ENCODE measurements around the gene MRPS10.
"Not testable (repeated sequence)": the region's sequence is repeated elsewhere in the genome, so short reads cannot be mapped to it uniquely, and the experiment has no call there.

Gene MRPS10

DNA sequence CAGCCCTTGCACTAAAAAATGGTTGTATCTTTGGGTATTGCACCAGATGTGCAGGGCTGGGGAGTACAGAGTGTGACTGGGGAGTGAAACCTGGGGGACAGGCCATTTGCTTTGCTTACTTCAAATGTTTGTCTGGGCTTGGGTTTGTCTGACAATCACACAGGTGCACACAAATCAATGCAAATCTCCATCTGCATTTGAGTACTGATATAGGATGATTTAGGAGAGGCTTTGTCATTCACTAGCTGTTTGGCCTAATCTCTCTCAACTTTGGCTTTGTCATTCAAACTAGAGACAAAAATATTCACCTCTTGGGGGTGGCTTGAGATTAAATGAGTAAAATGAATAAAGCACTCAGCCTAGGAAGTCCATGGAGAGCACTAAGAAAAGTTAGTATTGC lies 40.7 kb downstream of the MRPS10 start:
- DNase-seq = no peak
- ATAC-seq = no peak

DNA sequence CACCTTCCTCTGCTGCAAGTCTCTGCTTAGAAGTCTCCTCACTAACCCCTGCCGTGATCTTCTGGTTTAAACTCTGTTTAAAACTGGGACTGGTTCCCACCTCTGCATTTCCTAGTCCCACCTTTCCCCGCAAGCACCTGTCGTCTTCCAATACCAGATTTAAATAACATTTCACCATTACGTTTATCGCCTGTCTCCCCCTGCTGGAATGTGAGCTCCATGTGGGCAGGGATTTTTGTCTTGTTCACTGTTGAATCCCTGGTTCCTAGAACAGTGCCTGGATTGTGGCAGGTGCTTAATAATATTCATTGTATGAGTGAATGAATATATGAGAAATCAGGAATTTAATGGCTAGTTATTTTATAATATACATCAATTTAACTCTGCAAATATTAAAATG lies 41.8 kb downstream of the MRPS10 start:
- DNase-seq (no peak), ATAC-seq (no peak)

DNA sequence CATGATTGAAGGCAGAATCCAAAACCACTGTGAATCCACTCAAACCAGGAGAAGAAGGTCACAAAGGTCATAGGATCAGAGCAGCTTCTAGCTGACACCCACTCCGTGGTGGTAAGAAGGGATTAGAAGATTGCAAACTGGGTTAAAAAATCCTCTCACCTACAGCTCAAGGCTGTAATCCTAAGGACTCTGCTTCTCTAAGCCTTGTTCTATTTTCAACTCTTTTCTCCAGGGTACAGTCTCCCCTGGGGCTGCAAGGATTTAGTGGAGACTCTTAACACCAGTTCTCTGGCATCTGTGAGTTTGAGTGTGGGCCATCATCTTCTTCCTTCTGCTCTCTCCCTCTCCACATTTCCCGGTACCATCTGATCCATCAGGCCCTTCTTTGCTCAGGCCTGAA lies 44.6 kb downstream of the MRPS10 start, which contains the start of gene GUCA1A:
Gene GUCA1A (plus strand): TSS at position 264 of the 400 bp plus-strand sequence. CDS start 250 bp downstream, outside the sequence.
- no peak for ATAC-seq

DNA sequence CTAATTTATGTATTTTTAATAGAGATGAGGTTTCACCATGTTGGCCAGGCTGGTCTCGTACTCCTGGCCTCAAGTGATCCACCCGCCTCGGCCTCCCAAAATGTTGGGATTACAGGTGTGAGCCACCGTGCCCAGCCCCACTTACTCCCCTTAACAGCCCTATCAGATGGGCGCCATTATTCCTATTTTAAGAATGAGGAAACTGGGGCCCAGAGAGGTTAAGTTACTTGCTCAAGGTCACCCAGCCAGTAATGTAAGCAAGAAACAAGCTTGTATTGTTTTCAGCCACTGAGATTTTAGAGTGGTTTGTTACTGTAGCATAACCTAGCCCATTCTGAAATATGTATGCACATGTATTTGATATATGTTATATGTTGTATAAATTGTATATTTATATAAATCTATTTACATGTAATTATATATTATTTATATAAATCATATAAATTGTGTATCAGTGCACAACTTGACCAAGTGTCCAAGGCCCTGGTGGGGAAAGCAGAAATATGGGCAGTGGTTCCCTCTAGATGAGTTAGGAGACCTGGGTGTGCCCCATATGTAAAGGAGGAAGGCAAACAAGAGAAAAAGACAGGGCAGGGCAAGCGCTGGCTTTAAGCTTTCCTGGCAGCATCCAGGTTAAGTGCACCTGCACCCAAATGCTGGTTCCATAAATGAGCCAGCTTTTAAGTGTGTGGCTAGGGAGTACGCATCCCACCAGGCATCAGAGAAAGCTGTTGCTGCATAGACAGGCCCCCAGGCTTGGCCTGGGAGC lies 45.7 kb downstream of the MRPS10 start:
- no peak for DNase-seq
- ATAC-seq = no peak

More for the DNA sequence above, 44.6 kb downstream of the MRPS10 start, which contains the start of gene GUCA1A:
- DNase-seq = no peak

DNA sequence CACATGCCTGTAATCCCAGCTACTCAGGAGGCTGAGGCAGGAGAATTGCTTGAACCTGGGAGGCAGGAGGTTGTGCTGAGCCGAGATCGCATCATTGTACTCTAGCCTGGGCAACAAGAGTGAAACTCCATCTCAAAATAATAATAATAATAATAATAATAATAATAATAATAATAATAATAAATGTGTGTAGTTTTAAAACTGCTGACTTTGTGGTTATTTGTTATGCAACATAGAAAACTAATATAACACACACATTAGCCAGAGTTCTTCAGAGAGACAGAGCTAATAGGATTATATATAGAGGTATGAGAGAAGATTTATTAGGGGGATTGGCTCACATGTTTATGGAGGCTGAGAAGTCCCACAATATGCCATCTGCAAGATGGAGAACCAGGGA lies 47.9 kb downstream of the MRPS10 start:
- not testable (repeated sequence) for ATAC-seq, DNase-seq

DNA sequence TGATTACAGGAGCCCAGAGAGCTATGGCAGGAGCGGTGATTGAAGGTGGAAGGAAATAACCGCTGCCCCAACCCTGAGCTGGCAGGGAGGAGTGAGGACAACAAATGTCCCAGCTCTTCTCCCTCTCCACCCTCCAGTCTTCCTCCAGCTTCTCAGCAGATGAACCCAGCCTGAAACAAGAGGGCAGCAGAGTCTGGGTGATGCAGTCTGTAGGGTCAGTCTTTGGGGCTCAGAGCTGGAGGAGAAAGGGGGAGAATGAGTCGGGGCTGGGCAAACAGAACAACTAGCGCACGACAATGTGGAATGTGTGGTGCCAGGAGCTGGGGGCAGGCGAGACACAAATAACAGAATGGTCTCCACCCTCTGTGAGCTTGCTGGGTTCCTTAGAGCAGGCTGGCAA lies 49.0 kb downstream of the MRPS10 start:
- DNase-seq (no peak), ATAC-seq (no peak)

DNA sequence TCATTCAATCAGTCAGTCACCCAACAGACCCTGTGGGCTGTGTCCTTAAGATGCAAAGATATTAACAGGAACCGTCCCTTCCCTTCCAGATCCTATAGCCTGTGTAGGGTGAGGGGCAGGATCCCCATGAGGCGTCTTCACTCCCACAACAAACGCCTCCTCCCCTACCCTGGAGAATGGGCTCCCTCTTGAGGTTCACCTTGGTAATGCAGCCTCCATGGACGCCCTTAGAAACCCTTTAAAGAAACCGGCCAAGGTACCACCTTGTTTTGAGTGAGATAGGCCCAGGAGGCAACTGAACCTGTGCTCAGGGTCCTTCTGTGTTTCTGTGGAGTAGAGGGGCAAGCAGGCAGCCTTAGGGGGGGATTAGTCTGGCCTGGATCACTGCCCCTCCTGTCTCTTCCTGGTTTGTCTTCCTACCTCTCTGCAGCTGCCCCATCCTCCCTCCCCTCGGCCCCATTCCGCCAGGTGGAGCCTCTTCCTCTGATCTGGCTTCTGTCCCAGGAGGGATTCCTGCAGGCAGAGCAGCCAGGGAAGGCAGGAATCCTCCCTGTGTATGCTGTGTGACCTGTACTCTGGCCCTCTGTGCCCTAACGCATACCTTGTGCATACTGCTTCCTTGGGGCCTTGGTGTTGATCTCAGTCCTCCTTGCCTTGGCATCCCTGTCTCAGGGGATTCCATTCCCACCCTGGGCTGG lies 51.1 kb downstream of the MRPS10 start:
- ATAC-seq (peak; percentile 77), DNase-seq (peak; percentile 85)

DNA sequence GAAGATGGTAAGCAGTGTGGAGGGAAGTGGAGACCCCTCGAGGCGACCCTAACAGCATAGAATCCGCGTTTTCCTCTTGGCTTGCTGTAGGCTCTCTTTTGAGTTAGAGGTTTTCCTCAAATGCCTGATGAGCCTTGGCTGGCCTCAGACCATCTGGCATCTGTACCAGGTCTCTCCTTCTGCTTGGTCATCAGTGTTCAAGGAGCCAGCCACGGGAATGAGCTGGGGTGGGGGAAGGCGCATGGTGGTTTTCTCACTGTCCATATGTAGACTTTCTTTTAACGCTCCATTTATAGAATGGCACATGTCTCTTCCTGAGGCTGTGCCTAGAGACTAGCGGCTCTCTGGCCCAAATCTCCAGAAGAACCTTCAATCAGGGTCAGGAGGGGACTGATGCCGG lies 52.6 kb downstream of the MRPS10 start:
- ATAC-seq (no peak), DNase-seq (no peak)

DNA sequence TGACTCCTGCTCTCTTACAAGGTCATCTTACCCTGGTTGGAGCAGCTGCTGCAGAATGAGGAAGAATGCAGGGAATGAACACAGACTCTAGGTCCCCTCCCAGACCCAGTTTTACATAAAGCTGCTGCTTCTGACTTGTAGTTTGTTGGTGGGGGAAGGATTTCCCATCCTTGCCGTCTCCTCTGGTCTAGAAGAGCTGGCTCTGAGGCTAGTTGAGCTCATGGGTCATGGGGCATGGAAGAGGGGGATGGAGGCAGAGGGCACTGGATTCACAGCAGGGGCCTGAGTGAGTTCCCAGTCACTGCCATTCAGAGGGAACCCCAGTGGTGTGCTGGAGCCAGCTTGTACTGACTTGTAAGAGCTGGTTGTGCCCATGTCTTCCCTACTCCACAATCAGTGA lies 53.7 kb downstream of the MRPS10 start:
- ATAC-seq (no peak), DNase-seq (no peak)

DNA sequence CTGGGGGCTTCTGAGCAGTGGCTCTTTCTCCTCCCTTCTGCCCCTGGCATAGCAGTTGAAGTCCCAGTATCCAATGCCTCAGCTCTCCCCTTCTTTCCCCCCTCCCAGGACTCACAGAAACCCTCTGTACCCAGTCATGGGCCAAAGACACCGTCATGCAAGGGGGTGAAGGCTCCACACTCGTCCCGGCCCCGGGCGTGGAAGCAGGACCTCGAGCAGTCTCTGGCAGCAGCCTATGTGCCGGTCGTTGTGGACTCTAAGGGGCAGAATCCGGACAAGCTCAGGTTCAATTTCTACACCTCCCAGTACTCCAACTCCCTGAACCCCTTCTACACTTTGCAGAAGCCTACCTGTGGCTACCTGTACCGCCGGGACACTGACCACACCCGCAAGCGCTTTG lies 54.8 kb downstream of the MRPS10 start:
- no peak for DNase-seq
- ATAC-seq = no peak

DNA sequence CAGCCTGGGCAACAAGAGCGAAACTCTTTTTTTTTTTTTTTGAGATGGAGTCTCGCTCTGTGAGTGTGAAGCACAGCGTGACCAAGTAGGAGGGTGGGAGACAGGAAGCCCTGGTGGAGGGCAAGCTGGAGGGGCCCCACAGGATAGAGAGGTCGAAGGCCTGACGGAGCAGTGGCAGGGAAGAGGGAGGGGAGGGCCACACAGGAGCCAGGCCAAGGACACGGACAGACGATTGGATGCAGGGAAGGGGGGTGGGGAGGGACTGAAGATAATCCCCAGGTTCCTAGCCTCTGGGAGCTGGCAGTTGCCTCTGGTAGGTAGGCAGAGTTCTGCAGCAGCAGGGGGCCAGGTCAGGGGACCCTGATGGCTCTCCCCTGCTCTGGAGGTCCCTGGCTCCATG lies 55.3 kb downstream of the MRPS10 start:
- DNase-seq (no peak), ATAC-seq (no peak)

DNA sequence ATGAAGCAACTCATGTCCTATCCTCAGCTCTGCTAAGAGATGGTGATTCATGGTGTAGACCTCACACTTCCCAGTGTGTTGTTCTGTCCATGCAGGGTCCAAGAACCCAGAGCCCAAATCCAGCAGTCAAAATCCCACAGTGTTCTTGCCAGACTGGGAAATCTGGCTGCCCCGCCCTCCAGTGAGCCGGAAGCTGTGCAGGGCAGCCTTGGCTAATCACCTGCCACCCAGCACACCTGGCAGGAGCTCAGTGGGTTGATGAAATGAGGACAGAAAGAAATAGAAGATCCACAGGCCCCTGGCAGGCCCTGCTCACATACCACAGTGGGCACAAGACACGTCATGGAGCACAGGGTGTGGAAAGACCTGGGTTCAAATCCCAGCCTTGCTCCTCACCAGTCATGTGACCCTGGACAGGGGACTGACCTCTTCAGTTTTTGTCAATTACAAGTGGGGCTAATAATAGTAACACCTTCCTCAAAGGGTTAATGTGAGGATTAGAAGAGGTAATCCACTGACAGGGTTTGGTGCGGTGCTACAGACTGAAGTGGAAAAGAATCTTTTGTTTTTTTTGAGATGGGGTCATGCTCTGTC lies 58.1 kb downstream of the MRPS10 start:
- ATAC-seq (no peak), DNase-seq (no peak)

DNA sequence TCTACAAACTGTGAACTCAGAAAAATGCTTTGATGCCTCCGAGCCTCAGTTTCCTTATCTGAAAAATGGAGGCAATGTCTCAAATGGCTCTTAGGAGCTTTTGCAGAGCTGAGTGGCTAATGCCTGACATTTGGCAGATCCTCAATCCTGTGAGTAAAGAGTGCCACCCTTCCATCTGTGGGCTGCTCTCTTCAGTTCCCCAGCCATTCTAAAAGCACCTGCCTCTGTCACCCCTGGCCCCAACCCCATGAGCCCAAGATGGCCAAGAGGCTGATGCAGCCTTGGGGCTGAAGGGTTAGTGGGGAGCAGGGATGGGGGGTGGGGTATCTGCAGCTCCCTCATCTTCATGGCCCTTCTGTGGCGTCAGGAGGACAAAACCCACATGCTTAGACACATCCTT lies 59.0 kb downstream of the MRPS10 start:
- no peak for ATAC-seq
- DNase-seq = no peak

DNA sequence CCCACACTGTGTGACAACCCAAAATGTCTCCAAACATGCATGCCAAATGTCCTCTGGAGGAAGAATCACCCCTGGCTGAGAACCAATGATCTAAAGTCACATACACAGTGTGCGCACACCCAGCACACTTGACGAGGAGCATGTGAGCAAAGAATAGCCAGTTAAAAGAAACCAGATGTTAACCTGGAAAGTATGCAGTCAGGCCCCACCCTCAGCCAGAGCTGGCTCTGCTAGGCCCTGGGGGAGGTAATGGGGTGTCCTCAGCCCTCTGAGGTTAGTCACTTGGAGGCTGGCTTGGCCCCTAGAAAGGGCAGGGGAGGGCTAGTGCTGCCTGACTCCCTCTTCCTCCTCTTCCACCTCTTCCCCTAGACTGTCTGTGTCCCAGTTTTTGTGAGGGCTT lies 59.6 kb downstream of the MRPS10 start:
- DNase-seq (no peak), ATAC-seq (no peak)

Data from stimulated activated naive CD8-positive, alpha-beta T cell treated with anti-CD3 and anti-CD28 coated beads, Interleukin-15, Interleukin-2, amounts not matched to agents 100 U/mL and 50 U/mL, for 24 hours (primary cell).